H9 (cell line): Measurements from ENCODE around the gene LAIR2. TPM values are rescaled to one million over a fixed set of nuclear protein-coding genes. Genes with fewer than 3 reads are reported as not detected.

Experiments used
- DNase-seq: peaks from one replicate; pipeline ENCODE4 v3.0.0-alpha.2; 2017
- H2AFZ ChIP-seq: one replicate; pipeline ENCODE4 v1.6.1; 2013; ENCODE audit warnings: mild to moderate bottlenecking, low read length, control low read depth, moderate library complexity
- H2AK5ac ChIP-seq: 2 replicates; pipeline ENCODE4 v1.6.1; 2013; ENCODE audit warnings: low read length, control low read depth, mixed read lengths; ENCODE audit not compliant: insufficient read length
- H2BK120ac ChIP-seq: one replicate; pipeline ENCODE4 v1.6.1; 2013; ENCODE audit warnings: low read depth, mild to moderate bottlenecking, low read length, control low read depth, inconsistent platforms; ENCODE audit not compliant: poor library complexity, severe bottlenecking
- H2BK12ac ChIP-seq: 2 replicates; pipeline ENCODE4 v1.6.1; 2013; ENCODE audit warnings: low read length, control low read depth, mixed read lengths, low read depth; ENCODE audit not compliant: insufficient read length
- H2BK15ac ChIP-seq: 2 replicates; pipeline ENCODE4 v1.6.1; 2013; ENCODE audit warnings: low read depth, low read length, control low read depth
- H2BK20ac ChIP-seq: one replicate; pipeline ENCODE4 v1.6.1; 2013; ENCODE audit warnings: low read depth, mild to moderate bottlenecking, low read length, control low read depth, inconsistent platforms; ENCODE audit not compliant: poor library complexity, severe bottlenecking
- H2BK5ac ChIP-seq: 2 replicates; pipeline ENCODE4 v1.6.1; 2013; ENCODE audit warnings: low read length, control low read depth, mixed read lengths; ENCODE audit not compliant: insufficient read length
- H3K14ac ChIP-seq: 2 replicates; pipeline ENCODE4 v1.6.1; 2013; ENCODE audit warnings: low read length, control low read depth; ENCODE audit not compliant: insufficient read depth
- H3K18ac ChIP-seq: 2 replicates; pipeline ENCODE4 v1.6.1; 2013; ENCODE audit warnings: low read depth, mild to moderate bottlenecking, mixed read lengths, low read length, control low read depth; ENCODE audit not compliant: insufficient read length
- H3K23ac ChIP-seq: 2 replicates; pipeline ENCODE4 v1.6.1; 2013; ENCODE audit warnings: low read length, control low read depth, mixed read lengths, low read depth; ENCODE audit not compliant: insufficient read length
- H3K23me2 ChIP-seq: 2 replicates; pipeline ENCODE4 v1.6.1; 2013; ENCODE audit warnings: low read depth, mild to moderate bottlenecking, mixed read lengths, low read length, control low read depth; ENCODE audit not compliant: insufficient read length, poor library complexity, severe bottlenecking
- H3K27ac ChIP-seq: 2 replicates; pipeline ENCODE4 v1.5.1; 2013; ENCODE audit warnings: low read length, control low read depth, mixed read lengths, low read depth; ENCODE audit not compliant: insufficient read length
- H3K27me3 ChIP-seq: 2 replicates; pipeline ENCODE4 v1.6.1; 2013; ENCODE audit warnings: low read length, control low read depth, inconsistent platforms; ENCODE audit not compliant: insufficient read depth
- H3K4ac ChIP-seq: 2 replicates; pipeline ENCODE4 v1.6.1; 2013; ENCODE audit warnings: low read depth, mild to moderate bottlenecking, control low read depth, inconsistent platforms, low read length, moderate library complexity
- H3K4me1 ChIP-seq: 2 replicates; pipeline ENCODE4 v1.6.1; 2013; ENCODE audit warnings: low read length, control low read depth, inconsistent platforms; ENCODE audit not compliant: insufficient read depth
- H3K4me2 ChIP-seq: 2 replicates; pipeline ENCODE4 v1.6.1; 2013; ENCODE audit warnings: low read length, control low read depth, mixed read lengths; ENCODE audit not compliant: insufficient read length, insufficient read depth
- H3K56ac ChIP-seq: 2 replicates; pipeline ENCODE4 v1.6.1; 2013; ENCODE audit warnings: low read depth, mild to moderate bottlenecking, mixed read lengths, low read length, control low read depth; ENCODE audit not compliant: insufficient read length
- H3K79me1 ChIP-seq: 2 replicates; pipeline ENCODE4 v1.6.1; 2013; ENCODE audit warnings: low read depth, mild to moderate bottlenecking, moderate library complexity, low read length, control low read depth, inconsistent platforms; ENCODE audit not compliant: insufficient read depth, poor library complexity, severe bottlenecking
- H3K79me2 ChIP-seq: 2 replicates; pipeline ENCODE4 v1.6.1; 2013; ENCODE audit warnings: low read length, control low read depth, inconsistent platforms; ENCODE audit not compliant: insufficient read depth
- H3K9ac ChIP-seq: 2 replicates; pipeline ENCODE4 v1.6.1; 2013; ENCODE audit warnings: low read length, control low read depth, mixed read lengths; ENCODE audit not compliant: insufficient read length; ENCODE audit errors: extremely low read depth
- H3K9me3 ChIP-seq: one replicate; pipeline ENCODE4 v1.6.1; 2013; ENCODE audit warnings: low read depth, low read length, inconsistent platforms; ENCODE audit not compliant: control insufficient read depth
- H3T11ph ChIP-seq: one replicate; pipeline ENCODE4 v1.6.1; 2013; ENCODE audit warnings: mild to moderate bottlenecking, low read length, control low read depth, inconsistent platforms
- H4K20me1 ChIP-seq: one replicate; pipeline ENCODE4 v1.6.1; 2013; ENCODE audit not compliant: control insufficient read depth, insufficient read length, insufficient read depth
- H4K5ac ChIP-seq: 2 replicates; pipeline ENCODE4 v1.6.1; 2013; ENCODE audit warnings: low read depth, mild to moderate bottlenecking, mixed read lengths, low read length, control low read depth; ENCODE audit not compliant: insufficient read length
- H4K8ac ChIP-seq: replicated peaks from 2 replicates; pipeline ENCODE4 v1.6.1; 2013; ENCODE audit warnings: low read length, control low read depth, mixed read lengths, low read depth; ENCODE audit not compliant: insufficient read length
- H4K91ac ChIP-seq: 2 replicates; pipeline ENCODE4 v1.6.1; 2013; ENCODE audit warnings: low read depth, mild to moderate bottlenecking, moderate library complexity, mixed read lengths, low read length, control low read depth; ENCODE audit not compliant: insufficient read length
- H3K27ac Mint-ChIP-seq, 3 experiments: 2 replicates in 2 of 3; 3 replicates in 1 of 3; pipeline ENCODE4 v1.8.0; 2020 to 2021; ENCODE audit warnings: mixed read lengths in 3 of 3, mild to moderate bottlenecking in 1 of 3, moderate library complexity in 1 of 3
- H3K27me3 Mint-ChIP-seq: 2 replicates; pipeline ENCODE4 v1.8.0; 2021; ENCODE audit warnings: low read depth, mild to moderate bottlenecking, moderate library complexity, mixed read lengths
- H3K36me3 Mint-ChIP-seq, 3 experiments: 2 replicates in 2 of 3; 3 replicates in 1 of 3; pipeline ENCODE4 v1.8.0; 2020 to 2021; ENCODE audit warnings: low read depth in 3 of 3, mixed read lengths in 3 of 3; ENCODE audit not compliant: insufficient read depth in 1 of 3
- H3K4me1 Mint-ChIP-seq, 2 experiments: 2 replicates each; pipeline ENCODE4 v1.8.0; 2020; ENCODE audit warnings: mixed read lengths in 2 of 2
- H3K4me3 Mint-ChIP-seq, 2 experiments: 2 replicates in 1 of 2; 3 replicates in 1 of 2; pipeline ENCODE4 v1.8.0; 2020 to 2021; ENCODE audit warnings: mild to moderate bottlenecking in 2 of 2, mixed read lengths in 2 of 2, moderate library complexity in 1 of 2
- H3K9me3 Mint-ChIP-seq, 2 experiments: 2 replicates in 1 of 2; 3 replicates in 1 of 2; pipeline ENCODE4 v1.8.0; 2020; ENCODE audit warnings: mild to moderate bottlenecking in 2 of 2, mixed read lengths in 2 of 2, moderate library complexity in 1 of 2
- WGBS: extraction: QIAGEN DNeasy Blood & Tissue Kit; methylation state at CpG from one replicate; pipeline ENCODE4 v1.1.7; 2013; ENCODE audit warnings: missing lambda C conversion rate, low lambda C conversion rate, mixed read lengths; ENCODE audit not compliant: insufficient read length; ENCODE audit errors: extremely low coverage; 5-methylcytosine and 5-hydroxymethylcytosine counted together
- total RNA-seq: library from RNA; stranded (reverse); gene quantifications from 2 replicates; pipeline ENCODE4 v1.2.1, GENCODE V29; 2021
- TF ChIP-seq, protein P1 (sequence below): fragments of 200-600 bp; sonication (generic); conservative IDR thresholded peaks from 3 replicates; pipeline ENCODE4 v1.8.0; 2021; ENCODE audit warnings: antibody characterized with exemption, mild to moderate bottlenecking

Gene LAIR2
- total RNA-seq, 1 experiment from 2014 or later: not detected

DNA sequence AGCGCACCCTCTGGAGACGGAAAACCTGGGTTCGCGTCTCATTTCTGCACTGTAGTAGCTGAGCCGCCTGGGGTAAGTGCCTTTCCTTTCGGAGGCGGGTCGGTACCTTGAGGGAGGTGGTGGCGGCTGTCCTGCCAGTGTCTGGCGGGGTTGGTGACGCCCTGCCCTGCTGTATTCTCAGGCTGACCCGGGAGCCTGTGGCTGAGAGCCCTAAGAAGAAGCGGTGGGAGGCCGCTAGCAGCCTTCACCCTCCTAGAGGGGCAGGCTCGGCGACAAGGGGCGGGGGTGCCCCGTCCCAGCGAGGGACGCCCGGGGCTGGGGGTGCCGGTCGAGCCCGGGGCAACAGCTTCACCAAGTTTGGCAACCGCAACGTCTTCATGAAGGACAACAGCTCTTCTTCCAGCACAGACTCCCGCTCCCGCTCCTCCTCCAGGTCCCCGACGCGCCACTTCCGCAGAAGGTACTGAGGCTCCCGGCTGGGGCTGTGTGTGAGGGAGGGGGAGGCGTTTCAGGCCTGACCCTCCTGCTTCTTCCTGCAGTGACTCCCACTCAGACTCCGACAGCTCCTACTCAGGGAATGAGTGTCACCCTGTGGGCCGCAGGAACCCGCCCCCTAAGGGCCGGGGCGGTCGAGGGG is 46.7 kb upstream of the LAIR2 start:
- H3K27ac ChIP-seq: no peak overlapping the region
- Mint-ChIP-seq H3K36me3 (peaks cover 58 to 93% (median 89%) of the 10 kb centered on the region in 3 experiments), H3K4me3 (no peak overlapping the region), H3K9me3 (peaks cover 0 to 2% of the 10 kb centered on the region in 2 experiments; a peak in 1 of 5 replicates), H3K27ac (no peak overlapping the region), H3K27me3 (no peaks in the 10 kb centered on the region), H3K4me1 (peaks cover 2 to 3% of the 10 kb centered on the region in 2 experiments)
- no peak overlapping the region for H3T11ph ChIP-seq
- no peaks in the 10 kb centered on the region for H4K20me1 ChIP-seq
- no peak overlapping the region for H3K23ac ChIP-seq
- H3K18ac ChIP-seq: no peak overlapping the region
- no CpG with 5 or more reads among the region's 40 CpGs for WGBS
- H3K79me1 ChIP-seq: peaks cover 5% of the 10 kb centered on the region
- no peak overlapping the region for H2BK12ac ChIP-seq
- no peaks in the 10 kb centered on the region for H3K9me3 ChIP-seq
- no peak overlapping the region for H2AFZ ChIP-seq
- H2BK120ac ChIP-seq: no peak overlapping the region
- no peak overlapping the region for H3K4ac ChIP-seq
- no peak overlapping the region for H2BK20ac ChIP-seq
- H3K23me2 ChIP-seq: peaks cover 2% of the 10 kb centered on the region
- H3K4me2 ChIP-seq: no peak overlapping the region
- no peak for DNase-seq
- H3K79me2 ChIP-seq: peaks cover 4% of the 10 kb centered on the region; the same call in 1 of the 2 replicates
- no peaks in the 10 kb centered on the region for H3K4me1 ChIP-seq
- H3K9ac ChIP-seq: no peak overlapping the region
- TF ChIP-seq, protein P1, sequence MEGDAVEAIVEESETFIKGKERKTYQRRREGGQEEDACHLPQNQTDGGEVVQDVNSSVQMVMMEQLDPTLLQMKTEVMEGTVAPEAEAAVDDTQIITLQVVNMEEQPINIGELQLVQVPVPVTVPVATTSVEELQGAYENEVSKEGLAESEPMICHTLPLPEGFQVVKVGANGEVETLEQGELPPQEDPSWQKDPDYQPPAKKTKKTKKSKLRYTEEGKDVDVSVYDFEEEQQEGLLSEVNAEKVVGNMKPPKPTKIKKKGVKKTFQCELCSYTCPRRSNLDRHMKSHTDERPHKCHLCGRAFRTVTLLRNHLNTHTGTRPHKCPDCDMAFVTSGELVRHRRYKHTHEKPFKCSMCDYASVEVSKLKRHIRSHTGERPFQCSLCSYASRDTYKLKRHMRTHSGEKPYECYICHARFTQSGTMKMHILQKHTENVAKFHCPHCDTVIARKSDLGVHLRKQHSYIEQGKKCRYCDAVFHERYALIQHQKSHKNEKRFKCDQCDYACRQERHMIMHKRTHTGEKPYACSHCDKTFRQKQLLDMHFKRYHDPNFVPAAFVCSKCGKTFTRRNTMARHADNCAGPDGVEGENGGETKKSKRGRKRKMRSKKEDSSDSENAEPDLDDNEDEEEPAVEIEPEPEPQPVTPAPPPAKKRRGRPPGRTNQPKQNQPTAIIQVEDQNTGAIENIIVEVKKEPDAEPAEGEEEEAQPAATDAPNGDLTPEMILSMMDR: no peak
- H3K56ac ChIP-seq: no peak overlapping the region
- H4K91ac ChIP-seq: no peak overlapping the region
- no peak overlapping the region for H4K5ac ChIP-seq
- no peak overlapping the region for H2BK5ac ChIP-seq
- H3K27me3 ChIP-seq: no peaks in the 10 kb centered on the region
- no peak overlapping the region for H3K14ac ChIP-seq
- H2BK15ac ChIP-seq: no peak overlapping the region
- H4K8ac ChIP-seq: no peak overlapping the region
- no peak overlapping the region for H2AK5ac ChIP-seq
